Stimulated activated CD4-positive, alpha-beta T cell treated with anti-CD3 and anti-CD28 coated beads, Interleukin-1b, Interleukin-23, amount 100 ng/mL, for 48 hours (primary cell): Measurements from ENCODE around the gene CTTNBP2NL.
"Not testable (repeated sequence)": the region's sequence is repeated elsewhere in the genome, so short reads cannot be mapped to it uniquely, and the experiment has no call there.

Experiments
- DNase-seq: peaks from one replicate; pipeline ENCODE4 v3.0.0-alpha.2; 2020

Gene CTTNBP2NL

GRCh38 chr1:112387807-112388206 is 8.2 kb upstream of the CTTNBP2NL start:
- DNase-seq, result no peak

GRCh38 chr1:112388436-112388835 is 7.6 kb upstream of the CTTNBP2NL start:
- no peak for DNase-seq

GRCh38 chr1:112389689-112390088 is 6.3 kb upstream of the CTTNBP2NL start:
- DNase-seq, result peak; percentile 14

GRCh38 chr1:112390335-112390734 is 5.7 kb upstream of the CTTNBP2NL start:
- DNase-seq, result not testable (repeated sequence)

- DNase-seq, result peak; percentile 82
Measured at GRCh38 chr1:112390775-112391602, 5.0 kb upstream of the CTTNBP2NL start.

GRCh38 chr1:112391603-112391940 is 4.4 kb upstream of the CTTNBP2NL start:
- DNase-seq, result no peak

- no peak for DNase-seq
Measured at GRCh38 chr1:112393631-112393974, 2.4 kb upstream of the CTTNBP2NL start.

- DNase-seq, result no peak
Measured at GRCh38 chr1:112394743-112395062, 1.3 kb upstream of the CTTNBP2NL start.

- DNase-seq, result no peak
Measured at GRCh38 chr1:112395256-112395820, 676 bp upstream of the CTTNBP2NL start.

- DNase-seq, result no peak
Measured at GRCh38 chr1:112396653-112397471, 848 bp downstream of the CTTNBP2NL start.

GRCh38 chr1:112397841-112398240 is 1.8 kb downstream of the CTTNBP2NL start:
- DNase-seq, result no peak

- DNase-seq, result no peak
Measured at GRCh38 chr1:112399456-112399855, 3.4 kb downstream of the CTTNBP2NL start.

- not testable (repeated sequence) for DNase-seq
Measured at GRCh38 chr1:112400706-112401105, 4.7 kb downstream of the CTTNBP2NL start.

GRCh38 chr1:112402682-112403643 is 6.9 kb downstream of the CTTNBP2NL start:
- DNase-seq, result no peak

- DNase-seq, result no peak
Measured at GRCh38 chr1:112406771-112407170, 10.8 kb downstream of the CTTNBP2NL start.

- no peak for DNase-seq
Measured at GRCh38 chr1:112409414-112409813, 13.4 kb downstream of the CTTNBP2NL start.

GRCh38 chr1:112410673-112411072 is 14.7 kb downstream of the CTTNBP2NL start:
- no peak for DNase-seq

GRCh38 chr1:112417271-112417670 is 21.3 kb downstream of the CTTNBP2NL start:
- DNase-seq, result no peak

- DNase-seq, result no peak
Measured at GRCh38 chr1:112418099-112418892, 22.3 kb downstream of the CTTNBP2NL start.

- no peak for DNase-seq
Measured at GRCh38 chr1:112423207-112423606, 27.2 kb downstream of the CTTNBP2NL start.

GRCh38 chr1:112423666-112424065 is 27.7 kb downstream of the CTTNBP2NL start:
- DNase-seq, result not testable (repeated sequence)

GRCh38 chr1:112429749-112430148 is 33.7 kb downstream of the CTTNBP2NL start:
- DNase-seq, result no peak
